ENCODE results near the gene RAB30.

DNA sequence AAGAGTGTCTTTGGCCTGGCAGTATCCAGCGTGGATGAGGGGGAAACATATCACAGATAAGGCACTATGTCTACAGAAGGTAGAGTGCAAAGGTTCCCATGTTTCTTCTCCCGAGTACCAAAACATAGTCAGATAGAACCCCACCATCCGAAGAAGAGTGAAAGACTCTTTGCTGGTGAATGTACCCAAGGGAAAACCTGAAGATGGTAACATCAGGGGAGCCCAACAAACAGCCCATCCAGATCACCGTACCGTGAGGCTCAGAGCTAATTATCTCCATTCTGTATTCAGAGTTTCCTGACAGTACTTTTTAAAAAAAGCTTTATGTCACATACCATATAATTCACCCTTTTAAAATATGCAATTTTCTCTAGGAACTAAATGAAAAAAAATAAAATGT is 44.4 kb downstream of the RAB30 start:
- TF ChIP-seq, protein P1, sequence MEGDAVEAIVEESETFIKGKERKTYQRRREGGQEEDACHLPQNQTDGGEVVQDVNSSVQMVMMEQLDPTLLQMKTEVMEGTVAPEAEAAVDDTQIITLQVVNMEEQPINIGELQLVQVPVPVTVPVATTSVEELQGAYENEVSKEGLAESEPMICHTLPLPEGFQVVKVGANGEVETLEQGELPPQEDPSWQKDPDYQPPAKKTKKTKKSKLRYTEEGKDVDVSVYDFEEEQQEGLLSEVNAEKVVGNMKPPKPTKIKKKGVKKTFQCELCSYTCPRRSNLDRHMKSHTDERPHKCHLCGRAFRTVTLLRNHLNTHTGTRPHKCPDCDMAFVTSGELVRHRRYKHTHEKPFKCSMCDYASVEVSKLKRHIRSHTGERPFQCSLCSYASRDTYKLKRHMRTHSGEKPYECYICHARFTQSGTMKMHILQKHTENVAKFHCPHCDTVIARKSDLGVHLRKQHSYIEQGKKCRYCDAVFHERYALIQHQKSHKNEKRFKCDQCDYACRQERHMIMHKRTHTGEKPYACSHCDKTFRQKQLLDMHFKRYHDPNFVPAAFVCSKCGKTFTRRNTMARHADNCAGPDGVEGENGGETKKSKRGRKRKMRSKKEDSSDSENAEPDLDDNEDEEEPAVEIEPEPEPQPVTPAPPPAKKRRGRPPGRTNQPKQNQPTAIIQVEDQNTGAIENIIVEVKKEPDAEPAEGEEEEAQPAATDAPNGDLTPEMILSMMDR (IDR thresholded peaks at IDR 0.05; ENCODE audit: low read depth, low read length) = no peak
- TF ChIP-seq EZH2phosphoT487 (IDR thresholded peaks at IDR 0.05; ENCODE audit: low read depth) = no peak
